ENCODE measurements around the gene OR56A5.

OR56A5 gene

DNA sequence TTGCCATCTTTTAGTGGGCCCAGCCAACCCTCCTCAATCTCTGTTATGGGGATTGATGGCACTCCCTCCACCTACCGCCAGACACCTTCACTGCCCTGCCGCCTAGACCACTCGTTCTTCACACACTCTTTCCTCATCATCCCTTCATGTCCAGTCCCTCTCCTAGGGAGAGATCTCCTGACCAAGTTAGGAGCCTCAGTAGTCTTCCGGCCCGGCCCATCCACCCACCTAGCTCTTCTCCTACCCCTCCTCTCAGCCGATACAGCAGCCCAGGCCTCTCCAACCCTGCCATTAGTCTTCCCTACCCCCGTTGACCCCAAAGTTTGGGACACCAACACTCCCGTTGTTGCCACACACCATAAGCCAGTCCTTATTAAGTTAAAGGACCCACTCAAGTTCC, 37.2 kb downstream of the OR56A5 start:
- DNase-seq: no peak

DNA sequence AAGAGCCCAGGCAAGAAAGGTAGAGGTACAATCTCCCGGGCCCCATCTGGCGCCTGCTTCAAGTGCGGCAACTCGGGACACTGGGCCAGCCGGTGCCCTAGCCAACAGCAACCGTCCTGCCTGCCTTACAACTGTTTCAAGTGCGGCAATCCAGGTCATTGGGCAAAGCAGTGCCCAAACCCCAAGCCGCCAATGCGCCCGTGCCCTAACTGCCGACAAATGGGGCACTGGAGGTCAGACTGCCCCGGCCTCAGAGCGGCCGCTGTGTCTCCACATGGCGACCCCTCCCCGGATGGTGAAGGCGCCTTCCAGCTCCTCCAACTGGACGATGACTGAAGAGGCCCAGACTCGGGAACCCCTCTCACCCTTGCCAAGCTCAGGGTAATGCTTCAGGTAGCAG, 37.7 kb downstream of the OR56A5 start:
- no peak for DNase-seq

DNA sequence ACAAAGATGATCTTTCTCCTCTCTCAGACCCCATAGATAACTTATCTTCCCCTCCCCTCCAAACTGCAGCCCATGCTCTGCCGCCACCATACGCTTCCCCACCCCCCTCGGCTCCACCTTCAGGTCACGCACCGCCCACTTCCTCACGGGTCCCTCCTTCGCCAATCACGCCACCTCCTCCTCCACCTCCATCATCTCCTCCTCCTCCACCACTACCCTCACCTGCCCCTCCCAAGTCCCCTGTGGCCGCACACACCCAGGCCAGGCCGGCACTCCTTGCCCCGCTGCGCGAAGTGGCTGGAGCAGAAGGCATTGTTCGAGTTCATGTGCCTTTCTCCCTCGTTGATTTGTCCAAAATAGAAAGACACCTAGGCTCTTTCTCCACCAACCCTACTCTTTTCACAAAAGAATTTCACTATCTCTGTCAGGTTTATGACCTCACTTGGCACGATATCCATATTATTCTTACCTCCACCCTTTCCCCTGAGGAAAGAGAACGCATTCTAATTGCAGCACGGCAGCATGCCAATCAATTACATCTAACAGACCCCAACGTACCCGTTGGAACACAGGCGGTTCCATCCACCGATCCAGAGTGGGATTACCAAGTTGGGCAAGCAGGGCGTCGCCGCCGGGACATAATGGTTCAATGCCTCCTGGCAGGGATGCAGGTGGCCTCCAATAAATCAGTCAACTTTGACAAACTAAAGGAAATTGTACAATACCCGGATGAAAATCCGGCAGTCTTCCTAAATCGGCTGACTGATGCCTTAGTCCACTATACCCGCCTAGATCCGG, 38.5 kb downstream of the OR56A5 start:
- DNase-seq: no peak

DNA sequence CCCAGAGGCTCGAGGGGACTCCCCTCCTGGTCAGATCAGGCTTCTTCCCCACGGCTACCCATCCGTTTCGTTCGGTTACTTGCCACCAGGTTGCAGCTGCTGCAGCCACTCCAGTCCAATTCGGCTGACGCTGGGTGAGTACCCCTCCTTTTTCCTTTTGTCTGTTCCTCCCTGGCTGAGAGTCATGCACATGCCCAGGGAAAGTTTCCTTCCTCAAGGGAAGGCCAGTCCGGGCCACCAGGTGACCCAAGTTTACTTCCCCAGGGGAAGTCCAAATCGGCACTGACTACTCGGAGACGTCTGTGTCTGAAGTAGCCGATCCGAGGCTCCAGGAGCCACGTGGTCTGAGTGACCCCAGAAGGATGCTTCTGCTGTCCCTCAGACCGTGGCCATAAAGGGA, 39.5 kb downstream of the OR56A5 start:
- DNase-seq: no peak

DNA sequence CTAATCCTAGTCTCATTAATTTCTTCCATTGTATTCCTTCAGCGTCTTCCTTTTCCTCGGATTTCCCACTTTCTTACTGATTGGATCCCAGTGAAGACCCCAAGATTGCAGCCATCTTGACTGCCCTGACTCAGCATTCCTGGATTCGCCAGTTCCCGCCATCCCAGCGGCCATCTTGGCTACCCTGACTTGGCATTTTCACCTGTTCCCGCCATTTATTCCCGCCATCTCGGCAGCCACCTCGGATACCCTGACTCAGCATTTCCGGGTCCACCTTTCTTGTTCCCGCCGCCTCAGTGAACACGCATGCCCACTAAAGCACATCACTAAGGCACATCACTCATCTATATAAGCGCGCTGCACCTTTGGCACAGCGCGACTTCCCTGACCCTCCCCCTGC, 40.0 kb downstream of the OR56A5 start:
- no peak for DNase-seq

DNA sequence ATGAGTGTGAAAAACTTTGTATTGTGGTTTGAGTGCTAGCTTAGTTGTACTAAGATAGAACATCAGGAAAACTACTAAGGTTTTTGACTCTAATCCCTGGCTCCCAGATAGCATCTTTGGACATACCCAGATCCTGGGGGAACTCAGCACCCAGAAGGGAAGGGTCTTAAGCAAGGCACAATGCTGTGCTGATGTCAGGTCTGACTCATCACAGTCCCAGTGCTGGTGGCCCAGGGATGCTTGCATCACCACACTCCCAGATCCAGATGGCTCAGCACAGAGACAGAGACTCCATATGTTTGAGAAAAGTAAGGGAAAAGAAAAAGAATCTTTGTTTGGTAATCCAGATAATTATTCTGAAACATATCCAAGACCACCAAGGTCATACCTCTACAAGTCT, 44.5 kb downstream of the OR56A5 start:
- no peak for DNase-seq

DNA sequence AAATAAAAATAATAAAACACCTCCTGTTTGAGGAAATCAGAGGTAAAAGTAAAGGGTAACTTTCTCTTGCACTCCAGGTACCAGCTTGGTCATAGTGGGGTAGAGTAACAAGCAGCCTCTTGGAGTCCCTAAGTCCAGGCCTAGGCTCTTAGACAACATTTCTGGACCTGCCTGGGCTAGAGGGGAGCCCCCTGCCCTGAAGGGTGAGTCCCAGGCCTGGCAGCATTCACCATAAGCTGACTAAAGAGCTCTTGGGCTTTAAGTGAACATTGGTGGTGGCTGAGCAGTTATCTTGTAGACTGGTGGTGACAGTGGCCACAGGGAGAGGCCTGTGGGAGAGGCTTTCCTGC, 44.9 kb downstream of the OR56A5 start:
- no peak for DNase-seq

DNA sequence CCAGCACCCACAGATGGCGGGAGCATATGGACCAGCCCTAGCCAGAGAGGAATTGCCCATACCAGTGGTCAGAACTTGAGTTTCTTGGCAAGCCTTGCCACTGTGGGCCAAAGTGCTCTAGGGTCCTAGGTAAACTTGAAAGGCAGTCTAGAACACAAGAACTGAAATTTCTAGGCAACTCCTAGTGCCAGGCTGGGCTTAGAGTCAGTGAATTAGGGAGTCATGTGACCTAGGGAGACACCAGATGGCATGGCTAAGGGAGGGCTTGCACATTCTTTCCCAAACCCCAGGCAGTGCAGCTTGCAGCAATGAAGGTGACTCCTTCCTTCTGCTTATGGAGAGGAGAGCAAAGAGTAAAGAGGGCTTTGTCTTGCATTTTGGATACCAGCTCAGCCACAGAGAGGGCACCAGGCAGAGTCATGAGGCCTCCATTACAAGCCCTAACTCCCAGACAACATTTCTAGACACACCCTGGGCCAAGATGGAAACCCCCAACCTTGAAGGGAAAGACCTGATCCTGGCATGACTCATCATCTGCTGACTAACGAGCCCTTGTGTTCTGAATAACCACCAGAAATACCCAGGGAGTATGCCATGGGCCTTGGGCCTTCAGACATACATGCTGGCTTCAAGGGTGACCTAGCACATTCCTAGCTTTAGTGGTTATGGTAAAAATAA, 45.4 kb downstream of the OR56A5 start:
- no peak for DNase-seq
